Caco-2 (cell line): ENCODE data around the gene TPM4. TPM values are rescaled to one million over a fixed set of nuclear protein-coding genes. Genes with fewer than 3 reads are reported as not detected.

Experiments
- BruUV-seq: library from RNA; stranded (reverse); fragments of 400-500 nt; replicated peaks from 2 replicates; lab custom pipeline; 2021; lab: Mats Ljungman, UMichigan
- CTCF ChIA-PET: fragments of 300-600 bp; sonication (Branson Sonifier 250); formaldehyde crosslinking; loops from one replicate; lab custom pipeline; 2022; ENCODE audit warnings: antibody characterized with exemption; lab: Charles Lee
- POLR2A ChIA-PET: fragments of 300-600 bp; sonication (Branson Sonifier 250); formaldehyde crosslinking; loops from one replicate; lab custom pipeline; 2022; ENCODE audit warnings: antibody characterized with exemption; lab: Charles Lee
- DNase-seq, 2 experiments: peaks; one replicate each; pipeline versions ENCODE4 v3.0.0 to v3.0.0-alpha.2; 2020 to 2022
- H3K27me3 ChIP-seq: replicated peaks from 2 replicates; pipeline ENCODE4 v1.6.0; 2011; ENCODE audit warnings: low read length; ENCODE audit not compliant: control insufficient read depth, insufficient read depth
- H3K36me3 ChIP-seq: 2 replicates; pipeline ENCODE4 v1.5.1; 2011; ENCODE audit warnings: low read length; ENCODE audit not compliant: control insufficient read depth, insufficient read depth
- H3K4me1 ChIP-seq: fragments of 250-450 bp; sonication (Bioruptor Pico); 2 replicates; pipeline ENCODE4 v1.5.1; 2020; ENCODE audit warnings: mild to moderate bottlenecking
- H3K4me3 ChIP-seq: 2 replicates; pipeline ENCODE4 v1.5.1; 2011; ENCODE audit warnings: low read depth, mild to moderate bottlenecking, control low read depth, low read length
- H3K9me3 ChIP-seq: fragments of 250-450 bp; sonication (Bioruptor Pico); 2 replicates; pipeline ENCODE4 v1.5.1; 2020; ENCODE audit warnings: mild to moderate bottlenecking, moderate library complexity
- H3K27ac Mint-ChIP-seq: one replicate; pipeline ENCODE4 v1.8.0; 2022; ENCODE audit warnings: mixed read lengths; ENCODE audit not compliant: unreplicated experiment
- H3K27me3 Mint-ChIP-seq: one replicate; pipeline ENCODE4 v1.8.0; 2022; ENCODE audit warnings: mixed read lengths; ENCODE audit not compliant: insufficient read depth, unreplicated experiment
- H3K36me3 Mint-ChIP-seq: one replicate; pipeline ENCODE4 v1.8.0; 2022; ENCODE audit warnings: mild to moderate bottlenecking, mixed read lengths; ENCODE audit not compliant: insufficient read depth, unreplicated experiment
- H3K4me1 Mint-ChIP-seq: one replicate; pipeline ENCODE4 v1.8.0; 2022; ENCODE audit warnings: low read depth, mixed read lengths; ENCODE audit not compliant: unreplicated experiment
- H3K4me3 Mint-ChIP-seq: one replicate; pipeline ENCODE4 v1.8.0; 2022; ENCODE audit warnings: mild to moderate bottlenecking, moderate library complexity, mixed read lengths; ENCODE audit not compliant: unreplicated experiment
- H3K9me3 Mint-ChIP-seq: one replicate; pipeline ENCODE4 v1.8.0; 2022; ENCODE audit warnings: mixed read lengths; ENCODE audit not compliant: unreplicated experiment
- CTCF ChIP-seq, 2 experiments: fragments of 200-600 bp in 1 of 2; IDR thresholded peaks; 1 replicate in 1 of 2; 2 replicates in 1 of 2; pipeline versions ENCODE4 v1.5.1 to v1.8.0; 2011 to 2022; ENCODE audit warnings: antibody characterized with exemption in 1 of 2, control low read depth in 1 of 2, inconsistent platforms in 1 of 2, low read depth in 1 of 2, low read length in 1 of 2, mild to moderate bottlenecking in 1 of 2, moderate library complexity in 1 of 2; ENCODE audit not compliant: insufficient read depth in 1 of 2, severe bottlenecking in 1 of 2, unreplicated experiment in 1 of 2
- intact Hi-C: fragments of 100-400 bp; cut with micrococcal nuclease; formaldehyde crosslinking; loops from one replicate; pipeline ENCODE4 v1.10.0; 2022; ENCODE audit not compliant: unreplicated experiment
- total RNA-seq: library from RNA; stranded (reverse); gene quantifications from 2 replicates; pipeline ENCODE4 v1.2.3, GENCODE V29; 2022

Gene TPM4
- total RNA-seq, 1 experiment from 2014 or later, result 368 TPM

- TF ChIP-seq CTCF (IDR thresholded peaks at IDR 0.05; ENCODE audit: insufficient read depth in 1 of 2, low read depth in 1 of 2, low read length in 1 of 2, severe bottlenecking in 1 of 2, unreplicated experiment in 1 of 2), result no peak
- no peaks in the 10 kb centered on the region for H3K27me3 ChIP-seq
- H3K4me1 ChIP-seq, result peaks cover 5% of the 10 kb centered on the region; the same call in 1 of the 2 replicates
- H3K4me1 Mint-ChIP-seq, result peaks cover 14% of the 10 kb centered on the region
- ChIA-PET POLR2A (interaction anchor here (1.3 kb wide), 1 partner anchor 39 kb away, joined by 4 read pairs; the partner anchor contains the start of gene FAM32A), CTCF (no interaction called here)
- H3K4me3 Mint-ChIP-seq, result no peak overlapping the region
- intact Hi-C loops, result no loop called here
- no peak for DNase-seq
- no TSS peak for BruUV-seq
- no peaks in the 10 kb centered on the region for H3K36me3 Mint-ChIP-seq
- no peaks in the 10 kb centered on the region for H3K9me3 ChIP-seq
- no peaks in the 10 kb centered on the region for H3K27me3 Mint-ChIP-seq
- H3K4me3 ChIP-seq, result no peak overlapping the region
- H3K36me3 ChIP-seq, result no peaks in the 10 kb centered on the region
- no peaks in the 10 kb centered on the region for H3K9me3 Mint-ChIP-seq
- no peak overlapping the region for H3K27ac Mint-ChIP-seq
Observed at GRCh38 chr19:16146112-16146511, 69.8 kb downstream of the TPM4 start.

GRCh38 chr19:16148443-16149229, 72.3 kb downstream of the TPM4 start:
- TF ChIP-seq CTCF (IDR thresholded peaks at IDR 0.05; ENCODE audit: insufficient read depth in 1 of 2, low read depth in 1 of 2, low read length in 1 of 2, severe bottlenecking in 1 of 2, unreplicated experiment in 1 of 2), result no peak
- DNase-seq, result no peak
- peaks cover 6% of the 10 kb centered on the region for H3K4me1 Mint-ChIP-seq
- no peaks in the 10 kb centered on the region for H3K36me3 Mint-ChIP-seq
- H3K4me1 ChIP-seq, result peaks cover 5% of the 10 kb centered on the region; the same call in 1 of the 2 replicates
- H3K9me3 Mint-ChIP-seq, result no peaks in the 10 kb centered on the region
- no peaks in the 10 kb centered on the region for H3K36me3 ChIP-seq
- no peaks in the 10 kb centered on the region for H3K27me3 Mint-ChIP-seq
- H3K4me3 ChIP-seq, result no peak overlapping the region
- no TSS peak for BruUV-seq
- ChIA-PET POLR2A (no interaction called here), CTCF (no interaction called here)
- H3K27me3 ChIP-seq, result no peaks in the 10 kb centered on the region
- no peaks in the 10 kb centered on the region for H3K9me3 ChIP-seq
- H3K4me3 Mint-ChIP-seq, result no peak overlapping the region
- intact Hi-C loops, result no loop called here
- H3K27ac Mint-ChIP-seq, result no peak overlapping the region

Other genes with a start within 250 kb of the TPM4 start
- gene CYP4F2, start 178.4 kb upstream of the TPM4 start, total RNA-seq, result not detected in 2 replicates
- gene CYP4F11, start 142.0 kb upstream of the TPM4 start, total RNA-seq, result not detected in 2 replicates
- not detected in 2 replicates for gene OR10H4, start 127.5 kb upstream of the TPM4 start, total RNA-seq
- gene RAB8A, start 35.4 kb downstream of the TPM4 start, total RNA-seq, result 108 and 129 TPM in 2 replicates
- 0.23 and 0.35 TPM in 2 replicates for gene HSH2D, start 67.2 kb downstream of the TPM4 start, total RNA-seq
- not detected in 2 replicates for gene CIB3, start 97.0 kb downstream of the TPM4 start, total RNA-seq
- gene FAM32A, start 108.9 kb downstream of the TPM4 start, total RNA-seq, result 113 and 126 TPM in 2 replicates
- gene AP1M1, start 121.4 kb downstream of the TPM4 start, total RNA-seq, result 98.0 and 105 TPM in 2 replicates
- gene KLF2, start 248.3 kb downstream of the TPM4 start, total RNA-seq, result 0.77 and 1.2 TPM in 2 replicates